Activated gamma-delta T cell (primary cell): Measurements from ENCODE around the gene C12orf75.
"Not testable (repeated sequence)": the region's sequence is repeated elsewhere in the genome, so short reads cannot be mapped to it uniquely, and the experiment has no call there.

Experiments used
- DNase-seq: peaks from one replicate; lab custom pipeline; 2025; lab: John Stamatoyannopoulos, UW

The C12orf75 gene

GRCh38 chr12:105377077-105377476 lies 46.6 kb downstream of the C12orf75 start:
- no peak for DNase-seq

DNA sequence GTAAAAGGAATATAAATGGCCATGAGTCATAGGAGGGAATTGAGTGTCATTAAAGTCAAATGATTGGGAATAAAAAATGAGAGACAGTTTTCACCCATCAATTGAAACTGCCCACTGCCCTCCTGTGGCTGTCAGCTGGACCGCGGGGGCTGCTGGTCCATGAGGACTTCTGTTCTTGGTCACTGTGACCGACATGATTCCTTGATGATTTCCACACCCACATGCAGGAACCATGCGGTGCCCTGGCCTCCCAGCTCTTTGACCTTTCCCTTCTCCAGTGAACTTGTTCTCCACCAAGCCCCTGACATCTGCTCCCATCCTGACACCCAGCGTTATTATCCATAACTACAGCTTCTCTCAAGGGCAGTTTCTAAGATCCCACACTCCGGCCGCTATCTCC lies 48.4 kb downstream of the C12orf75 start:
- no peak for DNase-seq

DNA sequence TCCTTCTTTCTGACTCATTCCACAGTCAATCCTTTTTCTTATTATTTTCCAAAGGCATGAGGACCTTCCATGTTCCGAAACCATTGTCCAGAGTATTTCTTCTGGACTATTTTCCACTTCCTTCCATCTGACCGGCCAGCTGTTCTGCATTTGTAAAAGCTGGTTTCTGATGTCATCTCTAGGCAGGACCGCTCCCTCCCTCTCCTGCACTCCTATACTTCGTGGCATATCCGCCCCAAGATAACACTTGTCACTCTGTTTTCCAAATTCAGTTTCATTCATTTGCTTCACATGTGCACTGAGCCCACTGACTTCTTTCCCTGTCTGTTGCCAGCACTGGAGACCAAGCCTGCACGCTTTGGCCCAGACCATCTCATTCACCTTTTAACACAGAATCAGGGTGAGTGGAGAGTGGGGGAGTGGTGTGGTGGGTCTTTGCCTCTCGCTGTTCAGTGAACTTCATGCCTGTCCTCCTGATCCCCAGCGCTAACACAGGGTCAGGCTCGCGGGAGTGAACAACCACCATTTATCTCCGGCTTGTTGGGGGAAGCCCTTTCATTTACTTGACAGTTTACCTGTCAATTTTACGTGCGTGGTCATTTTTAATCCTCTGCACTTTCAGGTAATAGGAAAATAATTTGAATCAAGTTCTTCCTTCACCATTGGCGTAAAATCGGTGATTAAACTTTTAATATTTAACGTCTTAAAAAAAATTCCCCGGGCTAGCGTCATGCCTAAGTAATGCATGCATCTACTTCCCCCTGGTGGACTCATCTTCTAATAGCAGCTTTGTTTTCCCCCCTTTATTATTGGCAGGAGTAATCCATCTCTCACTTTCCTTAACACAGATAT lies 52.5 kb downstream of the C12orf75 start:
- no peak for DNase-seq

DNA sequence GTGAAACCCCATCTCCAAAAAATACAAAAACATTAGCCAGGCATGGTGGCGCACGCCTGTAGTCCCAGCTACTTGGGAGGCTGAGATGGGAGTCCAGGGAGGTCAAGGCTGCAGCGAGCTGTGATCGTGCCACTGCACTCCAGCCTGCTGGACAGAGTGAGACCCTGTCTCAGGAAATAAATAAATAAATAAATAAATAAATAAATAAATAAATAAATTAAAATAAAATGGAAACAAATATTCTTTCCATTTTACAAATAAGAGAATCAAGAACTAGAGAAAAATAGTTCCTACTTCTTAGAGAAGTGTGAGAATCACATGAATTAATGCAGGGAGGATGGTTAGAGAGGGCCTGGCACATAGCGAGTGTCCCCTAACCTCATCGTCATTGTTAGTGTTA lies 53.7 kb downstream of the C12orf75 start:
- DNase-seq, result no peak

- DNase-seq, result no peak
Observed at GRCh38 chr12:105384916-105385535, 54.5 kb downstream of the C12orf75 start.

DNA sequence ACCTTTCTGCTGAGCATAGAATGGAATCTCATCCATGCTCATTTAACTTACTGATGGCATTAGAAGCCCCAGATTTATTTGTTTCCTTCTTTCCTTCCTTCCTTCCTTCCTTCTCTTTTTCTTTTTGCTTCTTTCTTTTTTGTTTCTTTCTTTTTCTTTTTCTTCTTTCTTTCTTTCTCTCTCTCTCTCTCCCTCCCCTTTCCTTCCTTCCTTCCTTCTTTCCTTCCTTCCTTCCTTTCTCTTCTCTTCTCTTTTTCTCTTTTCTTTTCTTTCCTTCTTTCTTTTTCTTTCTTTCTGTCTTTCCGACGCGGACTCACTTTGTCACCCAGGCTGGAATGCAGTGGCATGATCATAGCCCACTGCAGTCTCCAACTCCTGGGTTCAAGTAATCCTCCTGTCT lies 55.9 kb downstream of the C12orf75 start:
- no peak for DNase-seq

GRCh38 chr12:105391231-105391630 lies 60.7 kb downstream of the C12orf75 start:
- no peak for DNase-seq

GRCh38 chr12:105393587-105393986 lies 63.1 kb downstream of the C12orf75 start:
- no peak for DNase-seq

DNA sequence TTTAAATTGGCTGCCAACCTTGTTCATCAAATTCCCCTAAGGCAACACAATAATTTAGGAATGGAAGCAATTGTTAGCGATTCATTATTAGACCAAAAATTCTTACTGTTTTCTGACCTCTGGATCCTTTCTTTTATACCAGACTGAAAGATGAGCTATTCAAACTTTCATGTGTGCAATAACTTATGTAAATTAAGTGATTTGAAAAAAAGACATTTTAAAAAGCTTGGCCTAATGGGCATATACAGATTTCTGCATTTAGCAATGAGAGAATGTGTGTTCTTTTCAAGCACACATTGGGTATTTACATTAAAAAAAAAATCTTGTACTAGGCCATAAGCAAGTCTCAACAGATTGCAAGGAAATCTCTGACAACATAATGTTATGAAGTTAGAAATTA lies 65.5 kb downstream of the C12orf75 start:
- no peak for DNase-seq

DNA sequence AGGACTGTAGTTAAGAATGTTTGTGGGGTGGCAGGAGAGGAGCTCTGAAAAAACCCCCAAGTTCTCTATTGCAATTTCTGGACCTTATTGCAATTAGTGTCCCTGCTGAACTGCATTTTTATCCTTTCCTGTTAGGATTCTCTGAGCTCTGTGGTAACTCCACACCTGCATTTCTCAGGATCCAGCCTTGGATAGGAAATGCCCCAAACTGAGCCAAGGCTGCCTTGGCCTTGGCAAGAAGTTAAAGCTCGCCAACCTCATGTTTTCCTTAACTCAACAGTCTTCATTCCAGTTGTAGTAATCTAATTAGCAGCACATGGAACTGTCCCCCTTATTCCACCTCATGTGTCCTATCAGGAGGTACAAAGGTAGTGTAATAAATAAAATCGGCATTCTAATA lies 66.5 kb downstream of the C12orf75 start:
- no peak for DNase-seq

DNA sequence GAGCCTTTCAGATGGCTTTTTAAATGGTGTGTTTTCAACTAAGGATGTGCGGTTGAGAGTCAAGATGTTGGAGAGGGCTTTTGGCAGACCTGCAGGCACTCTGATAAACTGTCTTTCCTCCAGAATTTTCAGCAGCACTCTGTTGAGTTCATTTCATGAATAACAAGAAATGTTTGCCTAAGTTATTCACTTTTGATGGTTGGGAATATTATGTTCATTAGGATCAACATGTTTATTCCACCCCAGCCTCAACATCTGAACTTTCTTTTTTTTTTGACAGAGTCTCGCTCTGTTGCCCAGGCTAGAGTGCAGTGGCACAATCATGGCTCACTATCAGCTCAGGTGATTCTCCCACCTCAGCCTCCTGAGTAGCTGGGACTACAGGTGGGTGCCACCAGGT lies 68.4 kb downstream of the C12orf75 start:
- DNase-seq, result no peak

- no peak for DNase-seq
Observed at GRCh38 chr12:105399428-105400081, 69.1 kb downstream of the C12orf75 start.

GRCh38 chr12:105400227-105400626 lies 69.7 kb downstream of the C12orf75 start:
- no peak for DNase-seq

GRCh38 chr12:105401198-105401597 lies 70.7 kb downstream of the C12orf75 start:
- DNase-seq, result no peak

DNA sequence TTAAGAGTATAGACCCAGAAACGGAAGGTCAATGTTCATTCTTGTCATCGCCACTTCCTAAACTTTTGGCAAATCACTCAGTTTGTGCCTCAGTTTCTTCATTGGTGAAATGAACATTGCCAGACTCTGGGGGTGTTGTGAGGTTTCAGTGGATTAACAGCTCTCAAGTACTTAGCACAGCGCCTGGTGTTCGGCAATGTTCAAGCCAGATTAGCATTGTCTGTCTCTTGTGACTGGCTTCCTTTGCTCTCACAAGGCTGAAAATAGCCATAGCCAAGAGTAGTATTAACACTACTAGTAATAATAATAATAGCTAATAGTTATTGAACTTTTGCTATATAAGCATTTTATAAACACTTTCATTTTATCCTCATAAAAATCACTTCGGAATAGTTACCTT lies 71.9 kb downstream of the C12orf75 start:
- DNase-seq, result no peak

- DNase-seq, result no peak
Observed at GRCh38 chr12:105403095-105403494, 72.6 kb downstream of the C12orf75 start.

- DNase-seq, result not testable (repeated sequence)
Observed at GRCh38 chr12:105404134-105404533, 73.6 kb downstream of the C12orf75 start.

DNA sequence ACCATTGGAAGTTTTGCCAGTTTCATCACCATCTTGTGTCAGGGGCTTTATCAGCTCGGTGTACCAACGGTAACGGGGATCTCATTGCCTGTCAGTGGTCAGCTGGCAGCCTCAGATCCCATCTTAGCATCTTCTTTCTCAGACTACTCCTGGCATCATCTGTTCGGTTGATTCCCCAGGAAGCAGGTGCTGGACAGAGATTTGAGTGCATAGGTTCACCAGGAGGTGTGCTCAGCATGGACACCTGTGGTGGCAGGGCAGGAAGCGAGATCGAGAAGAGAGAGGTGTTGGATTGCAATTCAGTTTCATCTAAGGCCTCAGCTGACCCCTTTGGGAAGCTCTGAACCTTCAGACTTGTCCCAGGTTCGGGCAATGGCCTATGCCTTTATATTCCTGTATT lies 76.0 kb downstream of the C12orf75 start:
- DNase-seq, result no peak

GRCh38 chr12:105409279-105409678 lies 78.8 kb downstream of the C12orf75 start:
- DNase-seq, result no peak

- DNase-seq, result no peak
Observed at GRCh38 chr12:105409801-105410471, 79.4 kb downstream of the C12orf75 start.

- no peak for DNase-seq
Observed at GRCh38 chr12:105413911-105414487, 83.5 kb downstream of the C12orf75 start.

DNA sequence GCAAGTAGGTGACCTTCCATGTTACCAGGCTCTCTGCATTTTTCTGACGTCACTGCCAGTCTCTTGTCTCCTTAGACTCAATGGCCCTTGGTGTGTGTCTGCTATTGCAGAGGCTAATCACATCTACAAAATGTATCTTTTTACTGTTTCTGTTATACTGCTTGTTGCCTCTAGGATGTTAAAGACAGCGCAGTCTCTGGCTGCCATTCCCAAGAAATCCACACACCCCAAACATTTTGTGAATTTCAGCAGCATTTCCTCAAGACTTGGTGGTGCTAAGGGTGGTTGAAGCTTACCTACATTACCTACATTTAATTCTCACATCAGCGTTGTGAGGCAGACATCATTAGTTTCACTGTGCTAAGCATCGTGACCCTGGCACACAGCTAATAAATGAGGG lies 87.2 kb downstream of the C12orf75 start:
- DNase-seq, result no peak
